KBM-7 (cell line): ENCODE data around the gene B4GALT7.
"Not testable (repeated sequence)": the region's sequence is repeated elsewhere in the genome, so short reads cannot be mapped to it uniquely, and the experiment has no call there.

Source experiments
- DNase-seq: peaks from one replicate; pipeline ENCODE4 v3.0.0-alpha.2; 2015
- in situ Hi-C: fragments of 300-500 bp; cut with MboI; formaldehyde crosslinking; loops from 2 replicates; pipeline ENCODE4 v1.14.3; 2020; ENCODE audit warnings: low sequenced_read_pairs, low pct_unique_long_range_greater_than_20kb, mixed read lengths

Gene B4GALT7

GRCh38 chr5:177657846-177658245, 57.9 kb downstream of the B4GALT7 start:
- DNase-seq, in situ Hi-C loops: not testable (repeated sequence)

DNA sequence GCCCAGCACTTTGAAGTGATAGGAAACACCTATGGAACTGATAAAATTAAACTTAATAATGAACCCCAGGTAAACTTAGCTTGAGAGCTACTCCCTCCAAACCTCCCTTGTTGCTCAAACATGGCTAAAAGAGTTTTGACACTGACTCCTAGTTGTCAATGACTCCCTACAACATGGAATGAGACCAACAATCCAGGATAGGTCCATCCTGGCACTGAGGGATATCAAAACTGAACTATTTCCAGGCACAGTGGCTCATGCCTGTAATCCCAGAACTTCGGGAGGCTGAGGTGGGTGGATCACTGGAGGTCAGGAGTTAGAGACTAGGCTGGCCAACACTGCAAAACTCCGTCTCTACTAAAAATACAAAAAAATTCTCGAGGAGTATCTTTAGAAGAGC, 58.6 kb downstream of the B4GALT7 start:
- in situ Hi-C loops, DNase-seq: not testable (repeated sequence)
